ENCODE data around the gene PRF1. TPM values are rescaled to one million over a fixed set of nuclear protein-coding genes. Genes with fewer than 3 reads are reported as not detected.
"Not testable (repeated sequence)": the region's sequence is repeated elsewhere in the genome, so short reads cannot be mapped to it uniquely, and the experiment has no call there.

The PRF1 gene
- polyA plus RNA-seq (2013, experiment 1 of 4): not detected
- not detected for polyA plus RNA-seq (2013, experiment 2 of 4)
- not detected for polyA plus RNA-seq (2013, experiment 3 of 4)
- polyA plus RNA-seq (2013, experiment 4 of 4): not detected

- 93% methylated on average over 21 of the region's 21 CpGs for WGBS, 2 experiments
- Histone ChIP-seq H3K4me3 (ENCODE audit: insufficient read depth, low read depth, low read length) (no peak within 1 kb of the TSS), H3K4me1 (ENCODE audit: control insufficient read depth, insufficient read depth, low read length) (no peaks in the 10 kb centered on the region), H3K9me3 (ENCODE audit: control insufficient read depth, low read length) (no peaks in the 10 kb centered on the region), H3K36me3 (ENCODE audit: control insufficient read depth, insufficient read depth, low read length) (no peaks in the 10 kb centered on the region), H3K27ac (ENCODE audit: insufficient read depth, low read depth, low read length, poor library complexity, severe bottlenecking) (no peak within 1 kb of the TSS), H3K27me3 (ENCODE audit: control insufficient read depth, insufficient read depth, low read length, poor library complexity, severe bottlenecking) (no peaks in the 10 kb centered on the region)
Measured at GRCh38 chr10:70602665-70603448, at the start of gene PRF1. PRF1 (minus strand) TSS chr10:70602741; CDS start chr10:70600902, 1,839 bp downstream.

- 94 to 97% methylated on average over 5 of the region's 5 CpGs for whole genome bisulfite sequencing, 2 experiments
- Histone ChIP-seq H3K4me1 (ENCODE audit: control insufficient read depth, insufficient read depth, low read length) (no peaks in the 10 kb centered on the region), H3K27me3 (ENCODE audit: control insufficient read depth, insufficient read depth, low read length, poor library complexity, severe bottlenecking) (no peaks in the 10 kb centered on the region), H3K27ac (ENCODE audit: insufficient read depth, low read depth, low read length, poor library complexity, severe bottlenecking) (no peak overlapping the region), H3K9me3 (ENCODE audit: control insufficient read depth, low read length) (peaks cover 2% of the 10 kb centered on the region), H3K36me3 (ENCODE audit: control insufficient read depth, insufficient read depth, low read length) (no peaks in the 10 kb centered on the region), H3K4me3 (ENCODE audit: insufficient read depth, low read depth, low read length) (no peak overlapping the region)
Measured at GRCh38 chr10:70651661-70652060, 49.1 kb upstream of the PRF1 start.

- Histone ChIP-seq H3K36me3 (ENCODE audit: control insufficient read depth, insufficient read depth, low read length) (no peaks in the 10 kb centered on the region), H3K27me3 (ENCODE audit: control insufficient read depth, insufficient read depth, low read length, poor library complexity, severe bottlenecking) (no peaks in the 10 kb centered on the region), H3K4me1 (ENCODE audit: control insufficient read depth, insufficient read depth, low read length) (no peaks in the 10 kb centered on the region), H3K9me3 (ENCODE audit: control insufficient read depth, low read length) (peaks cover 2% of the 10 kb centered on the region), H3K4me3 (ENCODE audit: insufficient read depth, low read depth, low read length) (no peak overlapping the region), H3K27ac (ENCODE audit: insufficient read depth, low read depth, low read length, poor library complexity, severe bottlenecking) (no peak overlapping the region)
- 95 to 97% methylated on average over 3 of the region's 3 CpGs for WGBS, 2 experiments
Measured at GRCh38 chr10:70650718-70651117, 48.2 kb upstream of the PRF1 start.

- Histone ChIP-seq H3K9me3 (ENCODE audit: control insufficient read depth, low read length) (peaks cover 2% of the 10 kb centered on the region), H3K27me3 (ENCODE audit: control insufficient read depth, insufficient read depth, low read length, poor library complexity, severe bottlenecking) (no peaks in the 10 kb centered on the region)
- WGBS, 2 experiments: 91 to 96% methylated on average over 3 of the region's 3 CpGs
Measured at GRCh38 chr10:70650104-70650503, 47.6 kb upstream of the PRF1 start.

GRCh38 chr10:70649526-70649925 is 47.0 kb upstream of the PRF1 start:
- Histone ChIP-seq H3K27me3 (ENCODE audit: control insufficient read depth, insufficient read depth, low read length, poor library complexity, severe bottlenecking) (no peaks in the 10 kb centered on the region), H3K27ac (ENCODE audit: insufficient read depth, low read depth, low read length, poor library complexity, severe bottlenecking) (no peak overlapping the region), H3K4me1 (ENCODE audit: control insufficient read depth, insufficient read depth, low read length) (no peaks in the 10 kb centered on the region), H3K4me3 (ENCODE audit: insufficient read depth, low read depth, low read length) (no peak overlapping the region), H3K9me3 (ENCODE audit: control insufficient read depth, low read length) (peaks cover 2% of the 10 kb centered on the region), H3K36me3 (ENCODE audit: control insufficient read depth, insufficient read depth, low read length) (no peaks in the 10 kb centered on the region)
- 87 to 92% methylated on average over 4 of the region's 4 CpGs for WGBS, 2 experiments

More at GRCh38 chr10:70650104-70650503, 47.6 kb upstream of the PRF1 start:
- no peak overlapping the region for H3K27ac ChIP-seq (ENCODE audit: insufficient read depth, low read depth, low read length, poor library complexity, severe bottlenecking)
- no peak overlapping the region for H3K4me3 ChIP-seq (ENCODE audit: insufficient read depth, low read depth, low read length)
- no peaks in the 10 kb centered on the region for H3K36me3 ChIP-seq (ENCODE audit: control insufficient read depth, insufficient read depth, low read length)
- no peaks in the 10 kb centered on the region for H3K4me1 ChIP-seq (ENCODE audit: control insufficient read depth, insufficient read depth, low read length)

- H3K27ac ChIP-seq (ENCODE audit: insufficient read depth, low read depth, low read length, poor library complexity, severe bottlenecking): no peak overlapping the region
- H3K4me3 ChIP-seq (ENCODE audit: insufficient read depth, low read depth, low read length): no peak overlapping the region
- WGBS, 2 experiments: 90 to 95% methylated on average over 3 of the region's 3 CpGs
- H3K36me3 ChIP-seq (ENCODE audit: control insufficient read depth, insufficient read depth, low read length): no peaks in the 10 kb centered on the region
- no peaks in the 10 kb centered on the region for H3K27me3 ChIP-seq (ENCODE audit: control insufficient read depth, insufficient read depth, low read length, poor library complexity, severe bottlenecking)
- H3K4me1 ChIP-seq (ENCODE audit: control insufficient read depth, insufficient read depth, low read length): no peaks in the 10 kb centered on the region
- peaks cover 2% of the 10 kb centered on the region for H3K9me3 ChIP-seq (ENCODE audit: control insufficient read depth, low read length)
Measured at GRCh38 chr10:70648427-70648826, 45.9 kb upstream of the PRF1 start.

DNA sequence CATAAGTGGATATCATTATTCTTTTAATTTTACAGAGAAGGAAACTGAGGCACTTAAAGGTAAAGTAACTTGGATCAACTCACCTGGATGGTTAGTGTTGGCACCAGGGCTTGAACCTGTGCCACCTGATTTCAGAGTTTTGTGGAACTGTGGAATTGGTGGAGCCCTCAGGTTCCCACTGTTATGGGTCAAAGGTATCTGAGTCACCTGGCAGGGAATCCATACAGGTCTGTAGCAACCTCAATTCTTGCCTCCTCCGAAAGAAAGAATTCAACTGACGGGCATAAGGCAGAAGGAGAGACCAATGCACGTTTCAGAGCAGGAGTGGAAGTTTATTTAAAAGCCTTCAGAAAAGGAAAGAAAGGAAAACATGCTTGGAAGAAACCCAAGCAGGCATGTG is 44.5 kb upstream of the PRF1 start:
- Histone ChIP-seq H3K9me3 (ENCODE audit: control insufficient read depth, low read length) (peaks cover 2% of the 10 kb centered on the region), H3K4me1 (ENCODE audit: control insufficient read depth, insufficient read depth, low read length) (no peaks in the 10 kb centered on the region), H3K36me3 (ENCODE audit: control insufficient read depth, insufficient read depth, low read length) (no peaks in the 10 kb centered on the region), H3K27me3 (ENCODE audit: control insufficient read depth, insufficient read depth, low read length, poor library complexity, severe bottlenecking) (no peaks in the 10 kb centered on the region), H3K27ac (ENCODE audit: insufficient read depth, low read depth, low read length, poor library complexity, severe bottlenecking) (no peak overlapping the region), H3K4me3 (ENCODE audit: insufficient read depth, low read depth, low read length) (no peak overlapping the region)
- 69 to 98% methylated on average over 2 to 3 of the region's 3 CpGs for WGBS, 2 experiments

GRCh38 chr10:70644959-70645358 is 42.4 kb upstream of the PRF1 start:
- H3K9me3 ChIP-seq (ENCODE audit: control insufficient read depth, low read length); H3K36me3 ChIP-seq (ENCODE audit: control insufficient read depth, insufficient read depth, low read length); H3K27me3 ChIP-seq (ENCODE audit: control insufficient read depth, insufficient read depth, low read length, poor library complexity, severe bottlenecking); H3K27ac ChIP-seq (ENCODE audit: insufficient read depth, low read depth, low read length, poor library complexity, severe bottlenecking); H3K4me1 ChIP-seq (ENCODE audit: control insufficient read depth, insufficient read depth, low read length); H3K4me3 ChIP-seq (ENCODE audit: insufficient read depth, low read depth, low read length): not testable (repeated sequence)
- 57% methylated on average over 8 of the region's 8 CpGs for WGBS, 2 experiments

DNA sequence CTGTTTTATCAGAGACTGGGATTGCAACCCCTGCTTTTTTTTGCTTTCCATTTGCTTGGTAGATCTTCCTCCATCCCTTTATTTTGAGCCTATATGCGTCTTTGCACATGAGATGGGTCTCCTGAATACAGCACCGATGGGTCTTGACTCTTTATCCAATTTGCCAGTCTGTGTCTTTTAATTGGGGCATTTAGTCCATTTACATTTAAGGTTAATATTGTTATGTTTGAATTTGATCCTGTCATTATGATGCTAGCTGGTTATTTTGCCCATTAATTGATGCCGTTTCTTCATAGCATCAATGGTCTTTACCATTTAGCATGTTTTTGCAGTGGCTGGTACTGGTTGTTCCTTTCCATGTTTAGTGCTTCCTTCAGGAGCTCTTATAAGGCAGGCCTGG is 40.7 kb upstream of the PRF1 start:
- not testable (repeated sequence) for H3K36me3 ChIP-seq (ENCODE audit: control insufficient read depth, insufficient read depth, low read length); H3K4me3 ChIP-seq (ENCODE audit: insufficient read depth, low read depth, low read length); H3K27me3 ChIP-seq (ENCODE audit: control insufficient read depth, insufficient read depth, low read length, poor library complexity, severe bottlenecking); H3K4me1 ChIP-seq (ENCODE audit: control insufficient read depth, insufficient read depth, low read length); H3K27ac ChIP-seq (ENCODE audit: insufficient read depth, low read depth, low read length, poor library complexity, severe bottlenecking); H3K9me3 ChIP-seq (ENCODE audit: control insufficient read depth, low read length)
- WGBS, 2 experiments: 96 to 97% methylated on average over 3 of the region's 3 CpGs

DNA sequence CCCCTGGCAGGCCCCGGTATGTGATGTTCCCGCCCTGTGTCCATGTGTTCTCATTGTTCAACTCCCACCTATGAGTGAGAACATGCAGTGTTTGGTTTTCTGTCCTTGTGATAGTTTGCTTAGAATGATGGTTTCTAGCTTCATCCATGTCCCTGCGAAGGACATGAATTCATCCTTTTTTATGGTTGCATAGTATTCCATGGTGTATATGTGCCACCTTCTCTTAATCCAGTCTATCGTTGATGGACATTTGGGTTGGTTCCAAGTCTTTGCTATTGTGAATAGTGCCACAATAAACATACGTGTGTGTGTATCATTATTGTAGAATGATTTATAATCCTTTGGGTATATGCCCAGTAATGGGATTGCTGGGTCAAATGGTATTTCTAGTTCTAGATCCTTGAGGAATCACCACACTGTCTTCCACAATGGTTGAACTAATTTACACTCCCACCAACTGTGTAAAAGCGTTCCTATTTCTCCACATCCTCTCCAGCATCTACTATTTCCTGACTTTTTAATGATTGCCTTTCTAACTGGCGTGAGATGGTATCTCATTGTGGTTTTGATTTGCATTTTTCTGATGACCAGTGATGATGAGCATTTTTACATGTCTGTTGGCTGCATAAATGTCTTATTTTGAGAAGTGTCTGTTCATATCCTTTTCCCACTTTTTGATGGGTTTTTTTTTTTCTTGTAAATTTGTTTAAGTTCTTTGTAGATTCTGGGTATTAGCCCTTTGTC is 37.3 kb upstream of the PRF1 start:
- not testable (repeated sequence) for H3K27ac ChIP-seq (ENCODE audit: insufficient read depth, low read depth, low read length, poor library complexity, severe bottlenecking); H3K36me3 ChIP-seq (ENCODE audit: control insufficient read depth, insufficient read depth, low read length); H3K9me3 ChIP-seq (ENCODE audit: control insufficient read depth, low read length); H3K4me3 ChIP-seq (ENCODE audit: insufficient read depth, low read depth, low read length); H3K4me1 ChIP-seq (ENCODE audit: control insufficient read depth, insufficient read depth, low read length); H3K27me3 ChIP-seq (ENCODE audit: control insufficient read depth, insufficient read depth, low read length, poor library complexity, severe bottlenecking)
- WGBS, 2 experiments: 95 to 98% methylated on average over 6 to 7 of the region's 7 CpGs

All from ectodermal cell (in vitro differentiated cells).